DOHH2 (cell line): ENCODE results near the gene PRKCSH.

ENCODE experiments used
- CTCF ChIP-seq: fragments of 200-600 bp; sonication (generic); IDR thresholded peaks from one replicate; pipeline ENCODE4 v1.5.1; 2014; ENCODE audit warnings: antibody characterized with exemption, mild to moderate bottlenecking, low read depth, low read length; ENCODE audit not compliant: poor library complexity, severe bottlenecking
- EZH2phosphoT487 ChIP-seq: fragments of 200-600 bp; sonication (generic); IDR thresholded peaks from 2 replicates; pipeline ENCODE4 v1.6.1; 2017; ENCODE audit warnings: borderline replicate concordance, mild to moderate bottlenecking, antibody characterized with exemption, low read length, moderate library complexity, mixed read lengths

- TF ChIP-seq CTCF = no peak
- TF ChIP-seq EZH2phosphoT487 = no peak
Measured at GRCh38 chr19:11437955-11438354, 2.5 kb downstream of the PRKCSH start.
